IMR-90 (cell line): ENCODE measurements around the gene TRPM8. TPM values are rescaled to one million over a fixed set of nuclear protein-coding genes. Genes with fewer than 3 reads are reported as not detected.

Experiments used
- ATAC-seq: fragments of 200-7000 bp; cut with Tn5 transposase; 2 replicates; pipeline ENCODE4 v1.9.1; 2020; ENCODE audit warnings: low read depth, mild to moderate bottlenecking, moderate library complexity
- BruUV-seq: library from RNA; stranded (reverse); fragments of 400-500 nt; replicated peaks from 2 replicates; lab custom pipeline; 2021; lab: Mats Ljungman, UMichigan
- CTCF ChIA-PET: fragments of 300-600 bp; formaldehyde crosslinking; extraction: SDS; loops from one replicate; lab custom pipeline; 2021; ENCODE audit warnings: antibody characterized with exemption; lab: Yijun Ruan, JAX
- POLR2A ChIA-PET: fragments of 300-600 bp; sonication (Branson Sonifier 250); formaldehyde crosslinking; loops from one replicate; lab custom pipeline; 2022; ENCODE audit warnings: antibody characterized with exemption; ENCODE audit not compliant: unreplicated experiment; lab: Charles Lee
- DNase-seq: peaks from one replicate; pipeline ENCODE4 v3.0.0; 2013
- H2AFZ ChIP-seq: replicated peaks from 2 replicates; pipeline ENCODE3; 2013; ENCODE audit warnings: low read length, mild to moderate bottlenecking; ENCODE audit not compliant: poor library complexity
- H2AK5ac ChIP-seq: 2 replicates; pipeline ENCODE4 v1.6.1; 2013; ENCODE audit warnings: low read depth, low read length, inconsistent platforms
- H2AK9ac ChIP-seq: replicated peaks from 2 replicates; pipeline ENCODE3; 2013; ENCODE audit warnings: mild to moderate bottlenecking, low read depth, low read length, moderate library complexity; ENCODE audit not compliant: poor library complexity
- H2BK120ac ChIP-seq: 2 replicates; pipeline ENCODE4 v1.6.1; 2013; ENCODE audit warnings: low read depth, low read length, inconsistent platforms
- H2BK15ac ChIP-seq: 3 replicates; pipeline ENCODE4 v1.6.1; 2013; ENCODE audit warnings: low read depth, low read length, inconsistent platforms
- H2BK20ac ChIP-seq: 2 replicates; pipeline ENCODE4 v1.6.1; 2013; ENCODE audit warnings: low read depth, mild to moderate bottlenecking, inconsistent platforms, low read length, moderate library complexity
- H2BK5ac ChIP-seq: 2 replicates; pipeline ENCODE4 v1.6.1; 2013; ENCODE audit warnings: mild to moderate bottlenecking, low read depth, low read length, inconsistent platforms; ENCODE audit not compliant: poor library complexity, severe bottlenecking
- H3K14ac ChIP-seq: replicated peaks from 2 replicates; pipeline ENCODE4 v1.6.1; 2013; ENCODE audit warnings: low read depth, low read length, inconsistent platforms
- H3K18ac ChIP-seq: 2 replicates; pipeline ENCODE4 v1.6.1; 2013; ENCODE audit warnings: low read depth, low read length, control low read depth
- H3K23ac ChIP-seq: 2 replicates; pipeline ENCODE4 v1.6.1; 2013; ENCODE audit warnings: low read depth, low read length, inconsistent platforms
- H3K27ac ChIP-seq: 2 replicates; pipeline ENCODE4 v1.5.1; 2013; ENCODE audit warnings: mild to moderate bottlenecking, control low read depth, low read length; ENCODE audit not compliant: insufficient read depth
- H3K27me3 ChIP-seq: 2 replicates; pipeline ENCODE4 v1.6.1; 2013; ENCODE audit warnings: low read length; ENCODE audit not compliant: control insufficient read depth, insufficient read depth
- H3K36me3 ChIP-seq: 2 replicates; pipeline ENCODE4 v1.6.1; 2013; ENCODE audit warnings: low read length, mixed read lengths; ENCODE audit not compliant: control insufficient read depth, insufficient read depth
- H3K4ac ChIP-seq: 2 replicates; pipeline ENCODE4 v1.6.1; 2013; ENCODE audit warnings: low read depth, low read length, inconsistent platforms
- H3K4me1 ChIP-seq: 2 replicates; pipeline ENCODE4 v1.6.1; 2013; ENCODE audit warnings: low read length, mixed read lengths; ENCODE audit not compliant: control insufficient read depth, insufficient read depth
- H3K4me2 ChIP-seq: 2 replicates; pipeline ENCODE4 v1.6.1; 2013; ENCODE audit warnings: low read depth, mild to moderate bottlenecking, control low read depth, low read length, moderate library complexity
- H3K4me3 ChIP-seq: 2 replicates; pipeline ENCODE4 v1.5.1; 2013; ENCODE audit warnings: low read depth, mild to moderate bottlenecking, control low read depth, low read length, moderate library complexity; ENCODE audit not compliant: insufficient read depth
- H3K56ac ChIP-seq: 2 replicates; pipeline ENCODE4 v1.6.1; 2013; ENCODE audit warnings: low read length, inconsistent platforms; ENCODE audit not compliant: insufficient read depth; ENCODE audit errors: extremely low read depth
- H3K79me1 ChIP-seq, 2 experiments: 2 replicates each; pipeline ENCODE4 v1.6.1; 2013; ENCODE audit warnings: low read length in 2 of 2, inconsistent platforms in 1 of 2, low read depth in 1 of 2
- H3K9ac ChIP-seq: 2 replicates; pipeline ENCODE4 v1.6.1; 2013; ENCODE audit warnings: low read depth, low read length, control low read depth
- H3K9me1 ChIP-seq: 2 replicates; pipeline ENCODE4 v1.6.1; 2013; ENCODE audit warnings: low read length, inconsistent platforms; ENCODE audit not compliant: insufficient read depth
- H3K9me3 ChIP-seq: 2 replicates; pipeline ENCODE4 v1.6.1; 2013; ENCODE audit warnings: low read length; ENCODE audit not compliant: control insufficient read depth, insufficient read depth
- H4K20me1 ChIP-seq: 2 replicates; pipeline ENCODE4 v1.6.1; 2013; ENCODE audit warnings: low read length, inconsistent platforms; ENCODE audit not compliant: insufficient read depth
- H4K5ac ChIP-seq: 2 replicates; pipeline ENCODE4 v1.6.1; 2013; ENCODE audit warnings: mild to moderate bottlenecking, low read depth, low read length, control low read depth
- H4K8ac ChIP-seq, 2 experiments: 2 replicates each; pipeline ENCODE4 v1.6.1; 2013; ENCODE audit warnings: low read depth in 2 of 2, low read length in 2 of 2, control low read depth in 1 of 2, inconsistent platforms in 1 of 2
- H4K91ac ChIP-seq: 2 replicates; pipeline ENCODE4 v1.6.1; 2013; ENCODE audit warnings: low read depth, low read length, inconsistent platforms; ENCODE audit not compliant: insufficient read depth
- ELK1 ChIP-seq: fragments of 150-350 bp; IDR thresholded peaks from 2 replicates; pipeline ENCODE4 v1.6.1; 2016; ENCODE audit warnings: low read depth, mild to moderate bottlenecking, low read length, moderate library complexity, borderline replicate concordance
- WGBS, 2 experiments: methylation state at CpG; one replicate each; pipeline versions ENCODE4 v1.1.5 to v1.1.7; 2013; ENCODE audit warnings: missing lambda C conversion rate in 2 of 2; ENCODE audit not compliant: insufficient read length in 1 of 2; ENCODE audit errors: extremely low coverage in 2 of 2; 5-methylcytosine and 5-hydroxymethylcytosine counted together
- dilution Hi-C: fragments of 300-500 bp; cut with HindIII; formaldehyde crosslinking; loops from one replicate; pipeline ENCODE4 v1.14.3; 2018; ENCODE audit warnings: low sequenced_read_pairs; ENCODE audit not compliant: unreplicated experiment
- in situ Hi-C: fragments of 300-500 bp; cut with MboI; formaldehyde crosslinking; loops from 3 replicates; pipeline ENCODE4 v1.14.3; 2019; ENCODE audit warnings: low sequenced_read_pairs, inconsistent platforms, mixed read lengths
- intact Hi-C: fragments of 100-400 bp; cut with micrococcal nuclease; formaldehyde crosslinking; loops from 2 replicates; pipeline ENCODE4 v1.10.0; 2022
- polyA plus RNA-seq, 3 experiments: library from polyadenylated mRNA; depleted of rRNA; stranded (reverse); fragments of >200 nt; gene quantifications; 2 replicates each; pipeline ENCODE4 v1.2.3, GENCODE V29; 2012; ENCODE audit warnings: low replicate concordance in 1 of 3
- total RNA-seq: library from RNA; depleted of rRNA; stranded (reverse); fragments of >200 nt; gene quantifications from 2 replicates; pipeline ENCODE4 v1.2.3, GENCODE V29; 2012

The TRPM8 gene
- total and polyA plus RNA-seq, 2 of the 4 experiments (the other 2 are of a cell fraction) = not detected

GRCh38 chr2:233973786-233974185, 56.6 kb downstream of the TRPM8 start:
- Histone ChIP-seq H3K9me1 (peaks cover 12% of the 10 kb centered on the region), H4K91ac (peak overlapping the region; percentile 50; the same call in 1 of the 2 replicates), H4K20me1 (no peaks in the 10 kb centered on the region), H3K4ac (peak overlapping the region; percentile 67), H3K23ac (no peak overlapping the region), H3K27me3 (no peaks in the 10 kb centered on the region), H3K36me3 (no peaks in the 10 kb centered on the region), H3K18ac (peak overlapping the region; percentile 69), H2AFZ (peak overlapping the region; percentile 1), H2BK120ac (peak overlapping the region; percentile 66), H3K4me3 (no peak overlapping the region), H2BK20ac (peak overlapping the region; percentile 87), H3K9ac (no peak overlapping the region), H4K5ac (peak overlapping the region; percentile 48), H4K8ac (peak overlapping the region in 1 of 2 experiments; percentile 1; a peak in 1 of 4 replicates), H3K56ac (no peak overlapping the region), H3K4me1 (peaks cover 10% of the 10 kb centered on the region), H2AK5ac (peak overlapping the region; percentile 83), H3K4me2 (no peak overlapping the region), H2AK9ac (no peak overlapping the region), H2BK5ac (no peak overlapping the region), H3K9me3 (peaks cover 2% of the 10 kb centered on the region; the same call in 1 of the 2 replicates), H2BK15ac (peak overlapping the region; percentile 50; the same call in 1 of the 3 replicates), H3K27ac (peak overlapping the region; percentile 11; the same call in 1 of the 2 replicates), H3K14ac (peak overlapping the region; percentile 60), H3K79me1 (no peaks in the 10 kb centered on the region)
- in situ Hi-C loops = no loop called here
- DNase-seq (no peak), ATAC-seq (no peak)
- dilution Hi-C loops = no loop called here
- ChIA-PET CTCF (interaction anchor here (0.7 to 1.6 kb wide), 2 partner anchors 8 to 572 kb away, joined by 3 to 8 read pairs; no protein-coding TSS in a partner anchor), POLR2A (no interaction called here)
- TF ChIP-seq ELK1 = no peak
- intact Hi-C loops = loop anchor here (10.0 kb wide), 1 partner anchor 281 kb away; no protein-coding TSS in a partner anchor
- 89% methylated on average over 5 of the region's 6 CpGs; no CpG with 5 or more reads in 1 of the 2 experiments for WGBS, 2 experiments
- BruUV-seq = no TSS peak
